ENCODE measurements around the gene TMEM120A.

- TF ChIP-seq CTCF (conservative IDR thresholded peaks at IDR 0.05; ENCODE audit: low read length), result no peak
- TF ChIP-seq EZH2phosphoT487 (IDR thresholded peaks at IDR 0.05; ENCODE audit: borderline replicate concordance, low read depth, low read length), result no peak
Measured at GRCh38 chr7:75938921-75939320, 55.5 kb downstream of the TMEM120A start.

All from OCI-LY7 (cell line).